Measurements from ENCODE around the gene FMN2.

DNA sequence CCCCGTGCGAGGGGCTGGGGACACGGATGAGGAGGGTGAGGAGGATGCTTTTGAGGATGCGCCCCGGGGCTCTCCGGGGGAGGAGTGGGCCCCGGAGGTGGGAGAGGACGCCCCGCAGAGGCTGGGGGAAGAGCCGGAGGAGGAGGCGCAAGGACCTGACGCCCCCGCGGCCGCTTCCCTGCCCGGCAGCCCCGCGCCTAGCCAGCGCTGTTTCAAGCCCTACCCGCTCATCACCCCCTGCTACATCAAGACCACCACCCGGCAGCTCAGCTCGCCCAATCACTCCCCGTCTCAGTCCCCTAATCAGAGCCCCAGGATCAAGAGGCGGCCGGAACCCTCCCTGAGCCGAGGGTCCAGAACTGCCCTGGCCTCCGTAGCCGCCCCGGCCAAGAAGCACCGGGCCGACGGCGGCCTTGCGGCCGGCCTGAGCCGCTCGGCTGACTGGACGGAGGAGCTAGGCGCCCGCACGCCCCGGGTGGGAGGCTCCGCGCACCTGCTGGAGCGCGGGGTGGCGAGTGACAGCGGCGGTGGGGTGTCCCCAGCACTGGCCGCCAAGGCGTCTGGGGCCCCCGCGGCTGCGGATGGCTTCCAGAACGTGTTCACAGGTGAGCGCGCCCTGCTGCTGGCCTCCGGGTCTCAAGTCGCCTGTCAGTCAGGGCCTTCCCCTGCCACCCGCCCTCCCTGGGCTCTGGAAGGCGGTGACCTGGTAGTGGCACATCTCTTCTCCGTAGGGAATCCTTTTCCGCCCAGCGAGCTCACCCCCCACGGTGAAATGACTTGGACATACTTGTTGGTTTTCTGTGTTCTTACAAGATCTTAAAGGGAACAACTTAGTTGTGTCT lies 1.7 kb downstream of the FMN2 start:
- TF ChIP-seq, protein P1, sequence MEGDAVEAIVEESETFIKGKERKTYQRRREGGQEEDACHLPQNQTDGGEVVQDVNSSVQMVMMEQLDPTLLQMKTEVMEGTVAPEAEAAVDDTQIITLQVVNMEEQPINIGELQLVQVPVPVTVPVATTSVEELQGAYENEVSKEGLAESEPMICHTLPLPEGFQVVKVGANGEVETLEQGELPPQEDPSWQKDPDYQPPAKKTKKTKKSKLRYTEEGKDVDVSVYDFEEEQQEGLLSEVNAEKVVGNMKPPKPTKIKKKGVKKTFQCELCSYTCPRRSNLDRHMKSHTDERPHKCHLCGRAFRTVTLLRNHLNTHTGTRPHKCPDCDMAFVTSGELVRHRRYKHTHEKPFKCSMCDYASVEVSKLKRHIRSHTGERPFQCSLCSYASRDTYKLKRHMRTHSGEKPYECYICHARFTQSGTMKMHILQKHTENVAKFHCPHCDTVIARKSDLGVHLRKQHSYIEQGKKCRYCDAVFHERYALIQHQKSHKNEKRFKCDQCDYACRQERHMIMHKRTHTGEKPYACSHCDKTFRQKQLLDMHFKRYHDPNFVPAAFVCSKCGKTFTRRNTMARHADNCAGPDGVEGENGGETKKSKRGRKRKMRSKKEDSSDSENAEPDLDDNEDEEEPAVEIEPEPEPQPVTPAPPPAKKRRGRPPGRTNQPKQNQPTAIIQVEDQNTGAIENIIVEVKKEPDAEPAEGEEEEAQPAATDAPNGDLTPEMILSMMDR (conservative IDR thresholded peaks at IDR 0.05) = no peak
- no peak for TF ChIP-seq EZH2 (IDR thresholded peaks at IDR 0.05; ENCODE audit: low read depth)
